IMR-90 (cell line): ENCODE data around the gene TBC1D17. TPM values are rescaled to one million over a fixed set of nuclear protein-coding genes. Genes with fewer than 3 reads are reported as not detected.
A peak's percentile ranks its signal among the peaks of the same experiment; 100 is the strongest.

Experiments
- ATAC-seq: fragments of 200-7000 bp; cut with Tn5 transposase; 2 replicates; pipeline ENCODE4 v1.9.1; 2020; ENCODE audit warnings: low read depth, mild to moderate bottlenecking, moderate library complexity
- BruUV-seq: library from RNA; stranded (reverse); fragments of 400-500 nt; replicated peaks from 2 replicates; lab custom pipeline; 2021; lab: Mats Ljungman, UMichigan
- CTCF ChIA-PET: fragments of 300-600 bp; formaldehyde crosslinking; extraction: SDS; loops from one replicate; lab custom pipeline; 2021; ENCODE audit warnings: antibody characterized with exemption; lab: Yijun Ruan, JAX
- POLR2A ChIA-PET: fragments of 300-600 bp; sonication (Branson Sonifier 250); formaldehyde crosslinking; loops from one replicate; lab custom pipeline; 2022; ENCODE audit warnings: antibody characterized with exemption; ENCODE audit not compliant: unreplicated experiment; lab: Charles Lee
- DNase-seq: peaks from one replicate; pipeline ENCODE4 v3.0.0; 2013
- H2AFZ ChIP-seq: replicated peaks from 2 replicates; pipeline ENCODE3; 2013; ENCODE audit warnings: low read length, mild to moderate bottlenecking; ENCODE audit not compliant: poor library complexity
- H2AK5ac ChIP-seq: 2 replicates; pipeline ENCODE4 v1.6.1; 2013; ENCODE audit warnings: low read depth, low read length, inconsistent platforms
- H2AK9ac ChIP-seq: replicated peaks from 2 replicates; pipeline ENCODE3; 2013; ENCODE audit warnings: mild to moderate bottlenecking, low read depth, low read length, moderate library complexity; ENCODE audit not compliant: poor library complexity
- H2BK120ac ChIP-seq: 2 replicates; pipeline ENCODE4 v1.6.1; 2013; ENCODE audit warnings: low read depth, low read length, inconsistent platforms
- H2BK15ac ChIP-seq: 3 replicates; pipeline ENCODE4 v1.6.1; 2013; ENCODE audit warnings: low read depth, low read length, inconsistent platforms
- H2BK20ac ChIP-seq: 2 replicates; pipeline ENCODE4 v1.6.1; 2013; ENCODE audit warnings: low read depth, mild to moderate bottlenecking, inconsistent platforms, low read length, moderate library complexity
- H2BK5ac ChIP-seq: 2 replicates; pipeline ENCODE4 v1.6.1; 2013; ENCODE audit warnings: mild to moderate bottlenecking, low read depth, low read length, inconsistent platforms; ENCODE audit not compliant: poor library complexity, severe bottlenecking
- H3K14ac ChIP-seq: replicated peaks from 2 replicates; pipeline ENCODE4 v1.6.1; 2013; ENCODE audit warnings: low read depth, low read length, inconsistent platforms
- H3K18ac ChIP-seq: 2 replicates; pipeline ENCODE4 v1.6.1; 2013; ENCODE audit warnings: low read depth, low read length, control low read depth
- H3K23ac ChIP-seq: 2 replicates; pipeline ENCODE4 v1.6.1; 2013; ENCODE audit warnings: low read depth, low read length, inconsistent platforms
- H3K27ac ChIP-seq: 2 replicates; pipeline ENCODE4 v1.5.1; 2013; ENCODE audit warnings: mild to moderate bottlenecking, control low read depth, low read length; ENCODE audit not compliant: insufficient read depth
- H3K27me3 ChIP-seq: 2 replicates; pipeline ENCODE4 v1.6.1; 2013; ENCODE audit warnings: low read length; ENCODE audit not compliant: control insufficient read depth, insufficient read depth
- H3K36me3 ChIP-seq: 2 replicates; pipeline ENCODE4 v1.6.1; 2013; ENCODE audit warnings: low read length, mixed read lengths; ENCODE audit not compliant: control insufficient read depth, insufficient read depth
- H3K4ac ChIP-seq: 2 replicates; pipeline ENCODE4 v1.6.1; 2013; ENCODE audit warnings: low read depth, low read length, inconsistent platforms
- H3K4me1 ChIP-seq: 2 replicates; pipeline ENCODE4 v1.6.1; 2013; ENCODE audit warnings: low read length, mixed read lengths; ENCODE audit not compliant: control insufficient read depth, insufficient read depth
- H3K4me2 ChIP-seq: 2 replicates; pipeline ENCODE4 v1.6.1; 2013; ENCODE audit warnings: low read depth, mild to moderate bottlenecking, control low read depth, low read length, moderate library complexity
- H3K4me3 ChIP-seq: 2 replicates; pipeline ENCODE4 v1.5.1; 2013; ENCODE audit warnings: low read depth, mild to moderate bottlenecking, control low read depth, low read length, moderate library complexity; ENCODE audit not compliant: insufficient read depth
- H3K56ac ChIP-seq: 2 replicates; pipeline ENCODE4 v1.6.1; 2013; ENCODE audit warnings: low read length, inconsistent platforms; ENCODE audit not compliant: insufficient read depth; ENCODE audit errors: extremely low read depth
- H3K79me1 ChIP-seq, 2 experiments: 2 replicates each; pipeline ENCODE4 v1.6.1; 2013; ENCODE audit warnings: low read length in 2 of 2, inconsistent platforms in 1 of 2, low read depth in 1 of 2
- H3K9ac ChIP-seq: 2 replicates; pipeline ENCODE4 v1.6.1; 2013; ENCODE audit warnings: low read depth, low read length, control low read depth
- H3K9me1 ChIP-seq: 2 replicates; pipeline ENCODE4 v1.6.1; 2013; ENCODE audit warnings: low read length, inconsistent platforms; ENCODE audit not compliant: insufficient read depth
- H3K9me3 ChIP-seq: 2 replicates; pipeline ENCODE4 v1.6.1; 2013; ENCODE audit warnings: low read length; ENCODE audit not compliant: control insufficient read depth, insufficient read depth
- H4K20me1 ChIP-seq: 2 replicates; pipeline ENCODE4 v1.6.1; 2013; ENCODE audit warnings: low read length, inconsistent platforms; ENCODE audit not compliant: insufficient read depth
- H4K5ac ChIP-seq: 2 replicates; pipeline ENCODE4 v1.6.1; 2013; ENCODE audit warnings: mild to moderate bottlenecking, low read depth, low read length, control low read depth
- H4K8ac ChIP-seq, 2 experiments: 2 replicates each; pipeline ENCODE4 v1.6.1; 2013; ENCODE audit warnings: low read depth in 2 of 2, low read length in 2 of 2, control low read depth in 1 of 2, inconsistent platforms in 1 of 2
- H4K91ac ChIP-seq: 2 replicates; pipeline ENCODE4 v1.6.1; 2013; ENCODE audit warnings: low read depth, low read length, inconsistent platforms; ENCODE audit not compliant: insufficient read depth
- BHLHE40 ChIP-seq: fragments of 150-350 bp; IDR thresholded peaks from 2 replicates; pipeline ENCODE4 v1.6.1; 2016; ENCODE audit warnings: mild to moderate bottlenecking, low read depth, low read length
- CEBPB ChIP-seq: IDR thresholded peaks from 2 replicates; pipeline ENCODE4 v1.6.1; 2012; ENCODE audit warnings: low read depth, low read length, improper control_type of control experiment
- CHD1 ChIP-seq: IDR thresholded peaks from 2 replicates; pipeline ENCODE4 v1.6.1; 2012; ENCODE audit warnings: low read depth, low read length, improper control_type of control experiment
- FOS ChIP-seq: fragments of 150-350 bp; IDR thresholded peaks from 2 replicates; pipeline ENCODE4 v1.6.1; 2016; ENCODE audit warnings: low read depth, low read length
- MAFK ChIP-seq: IDR thresholded peaks from 2 replicates; pipeline ENCODE4 v1.6.1; 2012; ENCODE audit warnings: low read depth, low read length, improper control_type of control experiment
- MAZ ChIP-seq: IDR thresholded peaks from 2 replicates; pipeline ENCODE4 v1.6.1; 2012; ENCODE audit warnings: low read depth, mild to moderate bottlenecking, low read length, improper control_type of control experiment, moderate library complexity, borderline replicate concordance
- MXI1 ChIP-seq: IDR thresholded peaks from 2 replicates; pipeline ENCODE4 v1.6.1; 2012; ENCODE audit warnings: low read depth, mild to moderate bottlenecking, low read length, moderate library complexity, borderline replicate concordance
- NFE2L2 ChIP-seq: fragments of 150-350 bp; IDR thresholded peaks from 2 replicates; pipeline ENCODE4 v1.6.1; 2016; ENCODE audit warnings: low read depth, mild to moderate bottlenecking, low read length
- POLR2A ChIP-seq: IDR thresholded peaks from 2 replicates; pipeline ENCODE4 v1.6.1; 2012; ENCODE audit warnings: mild to moderate bottlenecking, low read depth, low read length
- RAD21 ChIP-seq: IDR thresholded peaks from 2 replicates; pipeline ENCODE4 v1.6.1; 2012; ENCODE audit warnings: low read length, improper control_type of control experiment
- RFX5 ChIP-seq: IDR thresholded peaks from 2 replicates; pipeline ENCODE4 v1.8.0; 2012; ENCODE audit warnings: low read depth, mild to moderate bottlenecking, low read length, moderate library complexity
- SMC3 ChIP-seq: fragments of 150-350 bp; IDR thresholded peaks from 2 replicates; pipeline ENCODE4 v1.6.1; 2016; ENCODE audit warnings: low read depth, mild to moderate bottlenecking, antibody characterized with exemption, low read length, moderate library complexity
- WGBS, 2 experiments: methylation state at CpG; one replicate each; pipeline versions ENCODE4 v1.1.5 to v1.1.7; 2013; ENCODE audit warnings: missing lambda C conversion rate in 2 of 2; ENCODE audit not compliant: insufficient read length in 1 of 2; ENCODE audit errors: extremely low coverage in 2 of 2; 5-methylcytosine and 5-hydroxymethylcytosine counted together
- dilution Hi-C: fragments of 300-500 bp; cut with HindIII; formaldehyde crosslinking; loops from one replicate; pipeline ENCODE4 v1.14.3; 2018; ENCODE audit warnings: low sequenced_read_pairs; ENCODE audit not compliant: unreplicated experiment
- in situ Hi-C: fragments of 300-500 bp; cut with MboI; formaldehyde crosslinking; loops from 3 replicates; pipeline ENCODE4 v1.14.3; 2019; ENCODE audit warnings: low sequenced_read_pairs, inconsistent platforms, mixed read lengths
- intact Hi-C: fragments of 100-400 bp; cut with micrococcal nuclease; formaldehyde crosslinking; loops from 2 replicates; pipeline ENCODE4 v1.10.0; 2022
- polyA plus RNA-seq, 3 experiments: library from polyadenylated mRNA; depleted of rRNA; stranded (reverse); fragments of >200 nt; gene quantifications; 2 replicates each; pipeline ENCODE4 v1.2.3, GENCODE V29; 2012; ENCODE audit warnings: low replicate concordance in 1 of 3
- total RNA-seq: library from RNA; depleted of rRNA; stranded (reverse); fragments of >200 nt; gene quantifications from 2 replicates; pipeline ENCODE4 v1.2.3, GENCODE V29; 2012
- TF ChIP-seq, protein P1 (sequence below): conservative IDR thresholded peaks from 2 replicates; pipeline ENCODE4 v1.5.1; 2012; ENCODE audit warnings: mild to moderate bottlenecking, low read depth, low read length, improper control_type of control experiment
- TF ChIP-seq, protein P2 (sequence below): fragments of 150-350 bp; IDR thresholded peaks from 2 replicates; pipeline ENCODE4 v1.6.1; 2017; ENCODE audit warnings: mild to moderate bottlenecking, antibody characterized with exemption, low read length, low read depth
- TF ChIP-seq, protein P3 (sequence below): fragments of 150-350 bp; IDR thresholded peaks from 2 replicates; pipeline ENCODE4 v1.6.1; 2016; ENCODE audit warnings: low read depth, mild to moderate bottlenecking, low read length, moderate library complexity, borderline replicate concordance

TBC1D17 gene
- total and polyA plus RNA-seq, 2 of the 4 experiments (the other 2 are of a cell fraction): 1.1 to 27.8 TPM

DNA sequence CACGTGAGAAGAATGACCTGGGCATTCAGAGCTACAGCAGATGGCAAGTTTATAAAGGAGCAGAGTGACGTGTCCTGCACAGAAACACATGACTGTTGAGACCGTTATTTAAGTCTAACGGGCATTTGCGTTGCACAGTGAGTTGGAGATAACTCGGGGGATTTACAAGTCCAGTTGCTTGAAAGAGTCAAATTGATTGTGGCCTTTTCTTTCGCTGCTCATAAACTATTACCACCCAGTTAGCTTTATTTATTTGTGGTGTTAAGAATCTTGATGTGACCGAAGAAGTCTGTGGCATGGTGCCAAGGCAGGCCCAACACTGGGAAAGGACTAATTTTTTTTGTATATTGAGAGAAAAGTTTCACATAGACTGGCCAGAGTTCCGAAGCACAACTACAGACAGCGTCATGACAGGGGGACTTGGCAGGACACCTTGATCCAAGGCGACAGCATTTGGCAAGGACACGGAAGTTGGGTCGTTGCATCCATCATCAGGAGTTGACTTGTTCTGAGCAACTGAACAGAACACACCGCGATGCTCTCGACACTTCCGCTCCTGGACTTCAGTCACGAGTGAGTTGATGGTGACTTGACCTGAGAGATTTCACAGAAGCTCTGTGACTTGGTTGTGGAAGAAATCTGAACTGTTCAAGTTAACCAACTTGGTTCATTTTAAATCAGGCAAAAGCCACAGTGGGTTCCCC, 38.5 kb upstream of the TBC1D17 start:
- H2BK20ac ChIP-seq: no peak overlapping the region
- ATAC-seq: no peak
- H2AK9ac ChIP-seq: no peak overlapping the region
- H3K27me3 ChIP-seq: no peaks in the 10 kb centered on the region
- H3K27ac ChIP-seq: no peak overlapping the region
- dilution Hi-C loops (no loop called here), in situ Hi-C loops (no loop called here), intact Hi-C loops (no loop called here)
- no peak overlapping the region for H3K4me2 ChIP-seq
- H4K91ac ChIP-seq: no peak overlapping the region
- H2BK5ac ChIP-seq: no peak overlapping the region
- H3K14ac ChIP-seq: no peak overlapping the region
- H3K4me3 ChIP-seq: no peak overlapping the region
- H3K56ac ChIP-seq: no peak overlapping the region
- 60% methylated on average over 8 of the region's 18 CpGs; no CpG with 5 or more reads in 1 of the 2 experiments for WGBS, 2 experiments
- H3K4me1 ChIP-seq: no peaks in the 10 kb centered on the region
- H4K5ac ChIP-seq: no peak overlapping the region
- H3K9ac ChIP-seq: no peak overlapping the region
- ChIA-PET CTCF (interaction anchor here (0.8 kb wide), 1 partner anchor 9 kb away, joined by 3 read pairs; no protein-coding TSS in a partner anchor), POLR2A (no interaction called here)
- DNase-seq: no peak
- H3K9me3 ChIP-seq: no peaks in the 10 kb centered on the region
- no peak overlapping the region for H3K4ac ChIP-seq
- H3K18ac ChIP-seq: no peak overlapping the region
- peaks cover 0 to 20% of the 10 kb centered on the region in 2 experiments; a peak in 2 of 4 replicates for H3K79me1 ChIP-seq
- H3K23ac ChIP-seq: no peak overlapping the region
- H2AK5ac ChIP-seq: no peak overlapping the region
- no peaks in the 10 kb centered on the region; the same call in 1 of the 2 replicates for H4K20me1 ChIP-seq
- H2BK120ac ChIP-seq: no peak overlapping the region
- BruUV-seq: TSS peak; percentile 66
- H4K8ac ChIP-seq: no peak overlapping the region
- peaks cover 57% of the 10 kb centered on the region for H3K36me3 ChIP-seq
- H3K9me1 ChIP-seq: peaks cover 5% of the 10 kb centered on the region; the same call in 1 of the 2 replicates
- H2AFZ ChIP-seq: no peak overlapping the region
- no peak overlapping the region for H2BK15ac ChIP-seq
- TF ChIP-seq, protein P1, sequence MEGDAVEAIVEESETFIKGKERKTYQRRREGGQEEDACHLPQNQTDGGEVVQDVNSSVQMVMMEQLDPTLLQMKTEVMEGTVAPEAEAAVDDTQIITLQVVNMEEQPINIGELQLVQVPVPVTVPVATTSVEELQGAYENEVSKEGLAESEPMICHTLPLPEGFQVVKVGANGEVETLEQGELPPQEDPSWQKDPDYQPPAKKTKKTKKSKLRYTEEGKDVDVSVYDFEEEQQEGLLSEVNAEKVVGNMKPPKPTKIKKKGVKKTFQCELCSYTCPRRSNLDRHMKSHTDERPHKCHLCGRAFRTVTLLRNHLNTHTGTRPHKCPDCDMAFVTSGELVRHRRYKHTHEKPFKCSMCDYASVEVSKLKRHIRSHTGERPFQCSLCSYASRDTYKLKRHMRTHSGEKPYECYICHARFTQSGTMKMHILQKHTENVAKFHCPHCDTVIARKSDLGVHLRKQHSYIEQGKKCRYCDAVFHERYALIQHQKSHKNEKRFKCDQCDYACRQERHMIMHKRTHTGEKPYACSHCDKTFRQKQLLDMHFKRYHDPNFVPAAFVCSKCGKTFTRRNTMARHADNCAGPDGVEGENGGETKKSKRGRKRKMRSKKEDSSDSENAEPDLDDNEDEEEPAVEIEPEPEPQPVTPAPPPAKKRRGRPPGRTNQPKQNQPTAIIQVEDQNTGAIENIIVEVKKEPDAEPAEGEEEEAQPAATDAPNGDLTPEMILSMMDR: no peak
- no peak for TF ChIP-seq MAZ
- no peak for TF ChIP-seq MAFK
- no peak for TF ChIP-seq POLR2A
- TF ChIP-seq CEBPB: no peak
- TF ChIP-seq RFX5: no peak
- TF ChIP-seq RAD21: no peak
- TF ChIP-seq NFE2L2: no peak
- TF ChIP-seq CHD1: no peak
- no peak for TF ChIP-seq FOS
- TF ChIP-seq SMC3: no peak
- no peak for TF ChIP-seq BHLHE40
- TF ChIP-seq, protein P2, sequence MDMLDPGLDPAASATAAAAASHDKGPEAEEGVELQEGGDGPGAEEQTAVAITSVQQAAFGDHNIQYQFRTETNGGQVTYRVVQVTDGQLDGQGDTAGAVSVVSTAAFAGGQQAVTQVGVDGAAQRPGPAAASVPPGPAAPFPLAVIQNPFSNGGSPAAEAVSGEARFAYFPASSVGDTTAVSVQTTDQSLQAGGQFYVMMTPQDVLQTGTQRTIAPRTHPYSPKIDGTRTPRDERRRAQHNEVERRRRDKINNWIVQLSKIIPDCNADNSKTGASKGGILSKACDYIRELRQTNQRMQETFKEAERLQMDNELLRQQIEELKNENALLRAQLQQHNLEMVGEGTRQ: no peak
- TF ChIP-seq, protein P3, sequence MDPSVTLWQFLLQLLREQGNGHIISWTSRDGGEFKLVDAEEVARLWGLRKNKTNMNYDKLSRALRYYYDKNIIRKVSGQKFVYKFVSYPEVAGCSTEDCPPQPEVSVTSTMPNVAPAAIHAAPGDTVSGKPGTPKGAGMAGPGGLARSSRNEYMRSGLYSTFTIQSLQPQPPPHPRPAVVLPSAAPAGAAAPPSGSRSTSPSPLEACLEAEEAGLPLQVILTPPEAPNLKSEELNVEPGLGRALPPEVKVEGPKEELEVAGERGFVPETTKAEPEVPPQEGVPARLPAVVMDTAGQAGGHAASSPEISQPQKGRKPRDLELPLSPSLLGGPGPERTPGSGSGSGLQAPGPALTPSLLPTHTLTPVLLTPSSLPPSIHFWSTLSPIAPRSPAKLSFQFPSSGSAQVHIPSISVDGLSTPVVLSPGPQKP: no peak
- TF ChIP-seq MXI1: no peak
